ENCODE data around the gene SPRYD7. TPM values are rescaled to one million over a fixed set of nuclear protein-coding genes. Genes with fewer than 3 reads are reported as not detected.

Gene SPRYD7

DNA sequence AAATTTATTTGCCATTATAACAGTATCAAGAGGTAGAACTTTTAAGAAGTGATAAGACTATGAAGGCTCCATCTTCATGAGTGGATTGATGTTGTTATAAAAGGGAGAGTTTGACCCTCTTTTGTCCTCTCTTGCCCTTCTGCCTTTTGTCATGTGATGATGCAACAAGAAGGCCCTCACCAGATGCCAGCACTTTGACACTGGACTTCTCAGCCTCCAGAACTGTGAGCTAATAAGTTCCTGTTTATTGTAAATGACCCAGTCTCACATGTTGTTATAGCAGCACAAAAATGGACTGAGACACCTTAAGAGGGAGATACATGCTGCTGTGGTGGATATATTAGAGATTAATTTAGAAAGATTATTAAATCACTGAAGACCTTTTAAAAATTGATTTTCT, 71.6 kb downstream of the SPRYD7 start:
- no peaks in the 10 kb centered on the region for H3K79me1 ChIP-seq (ENCODE audit: low read length)
- no peak overlapping the region for H2BK5ac ChIP-seq (ENCODE audit: low read length)
- no peak overlapping the region for H3K23ac ChIP-seq (ENCODE audit: low read length)
- H2BK120ac ChIP-seq (ENCODE audit: low read depth, low read length) = no peak overlapping the region
- H3K4ac ChIP-seq (ENCODE audit: low read depth, low read length) = no peak overlapping the region
- DNase-seq = no peak
- H3K4me3 ChIP-seq (ENCODE audit: low read length) = no peak overlapping the region
- H3K9ac ChIP-seq (ENCODE audit: low read length) = no peak overlapping the region
- no peak overlapping the region for H4K5ac ChIP-seq (ENCODE audit: low read length)
- no peaks in the 10 kb centered on the region for H3K27me3 ChIP-seq (ENCODE audit: insufficient read depth, low read length, poor library complexity)
- H3K56ac ChIP-seq (ENCODE audit: low read length) = no peak overlapping the region
- H4K8ac ChIP-seq (ENCODE audit: low read depth, low read length) = no peak overlapping the region
- H2AK5ac ChIP-seq (ENCODE audit: low read length) = no peak overlapping the region
- H3K18ac ChIP-seq (ENCODE audit: low read length) = no peak overlapping the region
- H3K79me2 ChIP-seq (ENCODE audit: control insufficient read depth, insufficient read depth, low read length) = no peaks in the 10 kb centered on the region
- H3K4me2 ChIP-seq (ENCODE audit: low read length) = no peak overlapping the region
- H3K36me3 ChIP-seq (ENCODE audit: control insufficient read depth, insufficient read depth, low read length) = no peaks in the 10 kb centered on the region
- H3K4me1 ChIP-seq (ENCODE audit: control insufficient read depth, low read depth, low read length) = no peaks in the 10 kb centered on the region
- no peak overlapping the region for H2BK15ac ChIP-seq (replicated peaks; ENCODE audit: low read depth)
- H3K27ac ChIP-seq (ENCODE audit: low read depth, low read length) = no peak overlapping the region

Small RNA genes lying within 50 kb of the gene (small RNA-seq; reads per million reads assigned to genes)
- gene RNY4P30 (ENCODE audit: insufficient read depth) = not detected
- not detected for gene RNY4P9 (ENCODE audit: insufficient read depth)
